GM13976 (cell line): ENCODE measurements around the gene RP2.

Experiments
- DNase-seq: peaks from one replicate; pipeline ENCODE4 v3.0.0; 2012; ENCODE audit warnings: low spot score
- in situ Hi-C: fragments of 300-500 bp; cut with MboI; formaldehyde crosslinking; loops from one replicate; pipeline ENCODE4 v1.12.0; 2022; ENCODE audit warnings: low sequenced_read_pairs, mixed read lengths, inconsistent platforms; ENCODE audit not compliant: unreplicated experiment
- TF ChIP-seq, protein P1 (sequence below): IDR thresholded peaks from 2 replicates; pipeline ENCODE4 v1.5.1; 2012; ENCODE audit warnings: borderline replicate concordance, mild to moderate bottlenecking; ENCODE audit not compliant: insufficient read depth; ENCODE audit errors: extremely low read depth, missing control alignments, control extremely low read depth

Gene RP2

DNA sequence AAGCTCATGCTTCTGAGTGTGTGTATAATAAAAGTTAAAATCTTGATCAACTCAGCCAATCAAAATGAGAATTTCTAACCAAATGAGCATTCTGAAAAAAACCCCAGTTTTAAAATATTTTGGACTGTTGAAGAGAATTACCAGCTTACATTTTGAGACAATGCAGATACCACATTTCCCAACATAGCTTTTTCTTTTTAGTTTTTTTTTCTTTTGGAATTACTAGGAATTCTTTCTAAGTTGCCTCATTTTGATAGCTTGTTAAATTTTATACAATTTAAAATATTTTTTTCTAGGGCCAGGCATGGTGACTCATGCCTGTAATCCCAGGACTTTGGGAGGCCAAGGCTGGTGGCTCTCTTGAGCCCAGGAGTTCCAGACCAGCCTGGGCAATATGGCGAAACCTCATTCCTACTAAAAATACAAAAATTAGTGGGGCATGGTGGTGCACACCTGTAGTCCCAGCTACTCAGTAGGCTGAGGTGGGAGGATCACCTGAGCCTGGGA, 2.2 kb downstream of the RP2 start:
- in situ Hi-C loops: no loop called here
- no peak for DNase-seq
- TF ChIP-seq, protein P1, sequence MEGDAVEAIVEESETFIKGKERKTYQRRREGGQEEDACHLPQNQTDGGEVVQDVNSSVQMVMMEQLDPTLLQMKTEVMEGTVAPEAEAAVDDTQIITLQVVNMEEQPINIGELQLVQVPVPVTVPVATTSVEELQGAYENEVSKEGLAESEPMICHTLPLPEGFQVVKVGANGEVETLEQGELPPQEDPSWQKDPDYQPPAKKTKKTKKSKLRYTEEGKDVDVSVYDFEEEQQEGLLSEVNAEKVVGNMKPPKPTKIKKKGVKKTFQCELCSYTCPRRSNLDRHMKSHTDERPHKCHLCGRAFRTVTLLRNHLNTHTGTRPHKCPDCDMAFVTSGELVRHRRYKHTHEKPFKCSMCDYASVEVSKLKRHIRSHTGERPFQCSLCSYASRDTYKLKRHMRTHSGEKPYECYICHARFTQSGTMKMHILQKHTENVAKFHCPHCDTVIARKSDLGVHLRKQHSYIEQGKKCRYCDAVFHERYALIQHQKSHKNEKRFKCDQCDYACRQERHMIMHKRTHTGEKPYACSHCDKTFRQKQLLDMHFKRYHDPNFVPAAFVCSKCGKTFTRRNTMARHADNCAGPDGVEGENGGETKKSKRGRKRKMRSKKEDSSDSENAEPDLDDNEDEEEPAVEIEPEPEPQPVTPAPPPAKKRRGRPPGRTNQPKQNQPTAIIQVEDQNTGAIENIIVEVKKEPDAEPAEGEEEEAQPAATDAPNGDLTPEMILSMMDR: no peak

DNA sequence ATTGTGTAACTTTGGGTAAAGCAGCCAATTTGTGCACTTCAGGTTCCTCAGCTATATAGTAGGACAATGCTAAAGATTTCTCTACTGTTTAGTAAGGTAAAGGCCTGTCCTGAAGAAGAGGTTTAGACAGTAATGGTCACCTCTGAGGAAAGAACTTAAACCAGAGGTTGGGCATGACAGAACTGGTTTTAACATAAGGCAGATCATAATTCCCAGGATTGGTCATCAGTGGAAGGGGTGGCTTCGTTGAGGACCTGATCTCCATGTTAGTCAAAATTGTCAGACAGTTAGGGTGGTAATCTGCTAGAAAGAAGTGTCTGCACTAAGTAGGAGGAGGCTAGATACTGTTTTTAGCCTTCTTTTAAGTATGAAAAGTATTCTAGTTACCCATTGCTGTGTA, 4.1 kb downstream of the RP2 start:
- TF ChIP-seq, protein P1: no peak
- in situ Hi-C loops: no loop called here
- no peak for DNase-seq

DNA sequence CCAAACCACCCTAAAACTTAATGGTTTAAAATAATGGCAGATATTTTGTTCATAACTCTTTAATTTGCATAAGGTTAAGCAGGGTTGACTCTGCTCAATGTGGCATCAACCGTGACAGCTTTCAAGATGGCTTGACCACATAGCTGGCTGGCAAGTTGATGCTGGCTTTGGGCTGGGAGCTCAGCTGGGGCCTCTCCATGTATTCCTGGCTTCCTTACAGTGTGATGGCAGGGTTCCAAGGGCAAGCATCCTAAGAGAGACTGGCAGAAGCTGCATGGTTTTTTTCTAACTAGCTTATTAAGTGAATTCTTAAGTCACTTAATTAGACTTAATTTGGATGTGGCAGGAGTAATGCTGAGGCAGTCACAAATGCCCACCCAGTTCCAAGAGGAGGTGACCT, 4.5 kb downstream of the RP2 start:
- TF ChIP-seq, protein P1: no peak
- in situ Hi-C loops: no loop called here
- DNase-seq: no peak

DNA sequence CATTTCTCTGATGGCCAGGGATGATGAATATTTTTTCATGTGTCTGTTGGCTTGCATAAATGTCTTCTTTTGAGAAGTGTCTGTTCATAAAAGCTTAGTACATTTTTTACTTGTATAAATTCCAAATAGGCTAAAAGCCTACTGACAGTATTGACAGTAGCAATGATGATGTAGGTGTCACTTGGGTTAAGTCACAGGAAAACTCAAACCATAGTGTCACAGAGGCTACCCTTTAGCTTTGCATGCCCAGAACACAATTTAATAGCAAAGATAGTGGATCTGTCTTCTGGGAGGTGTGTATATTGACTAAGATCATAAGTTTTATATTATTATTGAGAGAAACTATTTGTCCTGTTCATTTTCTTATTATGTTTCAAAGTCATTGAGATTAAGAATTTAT, 8.1 kb downstream of the RP2 start:
- TF ChIP-seq, protein P1: no peak
- no peak for DNase-seq
- in situ Hi-C loops: no loop called here

DNA sequence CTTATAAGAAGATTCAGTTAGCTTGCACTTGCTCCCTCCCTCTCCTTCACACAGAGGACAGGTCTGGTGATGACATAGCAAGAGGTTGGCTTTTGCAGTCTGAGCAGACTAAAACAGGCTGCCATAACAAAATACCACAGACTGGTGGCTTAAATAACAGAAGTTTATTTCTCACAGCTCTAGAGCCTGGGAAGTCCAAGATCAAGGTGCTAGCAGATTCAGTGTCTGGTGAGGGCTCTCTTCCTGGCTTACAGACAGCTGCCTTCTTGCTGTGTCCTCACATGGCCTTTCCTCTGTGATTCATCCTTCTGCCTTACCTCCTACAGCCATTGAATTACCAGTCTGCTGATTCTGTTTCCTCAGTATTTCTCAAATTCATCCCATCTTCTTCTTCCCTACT, 13.1 kb downstream of the RP2 start:
- no peak for DNase-seq
- TF ChIP-seq, protein P1: no peak
- in situ Hi-C loops: no loop called here

DNA sequence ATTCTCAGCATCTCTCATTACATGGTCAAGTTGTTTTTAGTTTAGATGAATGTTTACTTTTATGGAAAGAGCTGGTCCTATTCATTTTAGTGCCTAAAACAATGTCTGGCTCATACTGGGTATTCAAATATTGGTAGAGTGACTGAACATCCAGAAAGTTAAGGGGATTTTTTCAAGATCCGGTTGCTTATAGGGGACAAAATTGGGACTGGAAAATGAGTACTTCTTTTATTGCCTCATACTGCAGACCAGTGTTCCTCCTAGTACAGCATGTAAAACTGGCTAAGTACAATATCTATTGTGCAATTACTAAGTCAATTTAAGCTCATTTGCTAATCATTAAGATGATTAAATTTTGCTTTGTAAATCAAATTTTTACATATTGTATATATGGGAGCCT, 13.9 kb downstream of the RP2 start:
- TF ChIP-seq, protein P1: no peak
- in situ Hi-C loops: no loop called here
- no peak for DNase-seq

DNA sequence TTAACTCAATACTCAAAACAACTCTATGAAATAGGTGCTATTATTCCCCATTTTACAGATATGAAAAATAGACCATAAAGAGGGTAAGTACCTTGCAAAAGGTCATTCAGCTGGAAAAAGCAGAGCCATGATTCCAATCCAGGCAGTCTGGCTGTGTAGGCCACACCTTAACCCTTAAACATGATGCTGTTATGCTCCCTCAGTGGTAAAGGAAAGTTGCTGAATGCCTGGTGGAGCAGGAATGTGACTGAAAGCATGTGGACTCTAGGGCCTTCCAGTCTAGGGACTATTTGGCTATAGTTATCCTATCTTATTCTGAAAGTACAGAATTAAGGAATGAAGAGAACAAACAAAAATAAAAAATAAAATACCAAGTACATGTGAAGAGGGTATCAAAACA, 19.6 kb downstream of the RP2 start:
- in situ Hi-C loops: no loop called here
- TF ChIP-seq, protein P1: no peak
- no peak for DNase-seq
